GM12878 (cell line): Measurements from ENCODE around the gene KIAA1328. TPM values are rescaled to one million over a fixed set of nuclear protein-coding genes. Genes with fewer than 3 reads are reported as not detected.

Experiments used
- ATAC-seq: fragments of 200-7000 bp; cut with Tn5 transposase; 3 replicates; pipeline ENCODE4 v1.9.1; 2020; ENCODE audit warnings: mild to moderate bottlenecking, moderate library complexity
- BruUV-seq: library from RNA; stranded (reverse); fragments of 400-500 nt; replicated peaks from 2 replicates; lab custom pipeline; 2021; lab: Mats Ljungman, UMichigan
- CTCF ChIA-PET: fragments of 300-600 bp; sonication (Branson Sonifier 250); formaldehyde crosslinking; extraction: SDS; loops from one replicate; lab custom pipeline; 2021; ENCODE audit warnings: inconsistent platforms; lab: Yijun Ruan, JAX
- POLR2A ChIA-PET: fragments of 350-600 bp; formaldehyde crosslinking; extraction: SDS; loops from one replicate; lab custom pipeline; 2021; ENCODE audit warnings: inconsistent platforms; lab: Charles Lee
- RAD21 ChIA-PET: fragments of 300-600 bp; sonication (Branson Sonifier 250); formaldehyde crosslinking; loops from one replicate; lab custom pipeline; 2023; ENCODE audit warnings: antibody characterized with exemption; ENCODE audit not compliant: unreplicated experiment; lab: Charles Lee
- SMC1A ChIA-PET: fragments of 300-600 bp; sonication (Branson Sonifier 250); formaldehyde crosslinking; loops from one replicate; lab custom pipeline; 2023; ENCODE audit not compliant: unreplicated experiment, uncharacterized antibody; lab: Charles Lee
- DNase-seq: peaks from one replicate; pipeline ENCODE4 v3.0.0-alpha.2; 2011; ENCODE audit warnings: low read depth, low spot score
- FAIRE-seq: peaks from 3 replicates; lab custom pipeline; 2011; peaks lifted over from hg19 to GRCh38; lab: Jason Lieb, UNC
- H2AFZ ChIP-seq: 2 replicates; pipeline ENCODE4 v1.6.0; 2011; ENCODE audit warnings: low read depth, low read length, control low read depth; ENCODE audit not compliant: control insufficient read depth
- H3K27ac ChIP-seq: 2 replicates; pipeline ENCODE4 v1.5.1; 2011; ENCODE audit warnings: control low read depth; ENCODE audit not compliant: control insufficient read depth, insufficient read depth
- H3K27me3 ChIP-seq, 2 experiments: replicated peaks in 1 of 2; 2 replicates each; pipeline versions ENCODE4 v1.6.0 to v1.6.1; 2011; ENCODE audit warnings: low read length in 1 of 2; ENCODE audit not compliant: control insufficient read depth in 2 of 2, insufficient read depth in 2 of 2
- H3K36me3 ChIP-seq, 2 experiments: 2 replicates each; pipeline ENCODE4 v1.5.1; 2011; ENCODE audit warnings: low read length in 1 of 2; ENCODE audit not compliant: control insufficient read depth in 2 of 2, insufficient read depth in 2 of 2
- H3K4me1 ChIP-seq: 2 replicates; pipeline ENCODE4 v1.6.1; 2011; ENCODE audit warnings: mild to moderate bottlenecking, low read length, moderate library complexity, mixed read lengths; ENCODE audit not compliant: control insufficient read depth, insufficient read depth
- H3K4me2 ChIP-seq: 2 replicates; pipeline ENCODE4 v1.6.0; 2011; ENCODE audit warnings: control low read depth; ENCODE audit not compliant: control insufficient read depth, insufficient read depth
- H3K4me3 ChIP-seq: fragments of 200-600 bp; sonication (generic); 2 replicates; pipeline ENCODE4 v1.5.1; 2016
- H3K79me2 ChIP-seq: 2 replicates; pipeline ENCODE4 v1.6.0; 2011; ENCODE audit warnings: low read length; ENCODE audit not compliant: control insufficient read depth, insufficient read depth
- H3K9ac ChIP-seq: 2 replicates; pipeline ENCODE4 v1.8.0; 2011; ENCODE audit warnings: low read length, control low read depth, mixed read lengths; ENCODE audit not compliant: control insufficient read depth, insufficient read depth
- H3K9me3 ChIP-seq: replicated peaks from 3 replicates; pipeline ENCODE4 v1.5.1; 2011; ENCODE audit warnings: mild to moderate bottlenecking, low read length; ENCODE audit not compliant: control insufficient read depth, insufficient read depth
- H4K20me1 ChIP-seq: 2 replicates; pipeline ENCODE4 v1.6.0; 2011; ENCODE audit not compliant: control insufficient read depth, insufficient read depth
- ESRRA ChIP-seq: IDR thresholded peaks from 2 replicates; pipeline ENCODE4 v1.6.1; 2012; ENCODE audit warnings: mild to moderate bottlenecking, low read length, improper control_type of control experiment
- IRF4 ChIP-seq: IDR thresholded peaks from 2 replicates; pipeline ENCODE4 v1.6.1; 2011; ENCODE audit warnings: low read depth, low read length
- JUND ChIP-seq: IDR thresholded peaks from 2 replicates; pipeline ENCODE4 v1.6.1; 2012; ENCODE audit warnings: low read depth, mild to moderate bottlenecking, low read length, improper control_type of control experiment, moderate library complexity
- KLF5 ChIP-seq: fragments of 450-650 bp; IDR thresholded peaks from 2 replicates; pipeline ENCODE4 v1.6.1; 2014; ENCODE audit warnings: mild to moderate bottlenecking; ENCODE audit not compliant: partially characterized antibody
- MAX ChIP-seq: IDR thresholded peaks from 2 replicates; pipeline ENCODE4 v1.6.1; 2012; ENCODE audit warnings: low read depth, low read length, improper control_type of control experiment
- MEF2A ChIP-seq: IDR thresholded peaks from 2 replicates; pipeline ENCODE4 v1.6.1; 2011; ENCODE audit warnings: low read depth, mild to moderate bottlenecking, low read length, moderate library complexity; ENCODE audit not compliant: insufficient read depth
- MEF2B ChIP-seq: fragments of 450-650 bp; IDR thresholded peaks from 2 replicates; pipeline ENCODE4 v1.6.1; 2018; ENCODE audit warnings: mild to moderate bottlenecking, moderate library complexity; ENCODE audit not compliant: partially characterized antibody, poor library complexity, severe bottlenecking
- MXI1 ChIP-seq: fragments of 150-350 bp; IDR thresholded peaks from 2 replicates; pipeline ENCODE4 v1.6.1; 2011; ENCODE audit warnings: low read depth, mild to moderate bottlenecking, inconsistent platforms, low read length, improper control_type of control experiment
- PBX3 ChIP-seq: IDR thresholded peaks from 2 replicates; pipeline ENCODE4 v1.6.1; 2011; ENCODE audit warnings: mild to moderate bottlenecking, low read depth, low read length, moderate library complexity; ENCODE audit not compliant: insufficient replicate concordance
- RELB ChIP-seq: fragments of 450-650 bp; IDR thresholded peaks from 2 replicates; pipeline ENCODE4 v1.6.1; 2017; ENCODE audit warnings: low read depth, mild to moderate bottlenecking, moderate library complexity
- WGBS: methylation state at CpG from one replicate; pipeline ENCODE4 v1.1.6; 2016; ENCODE audit warnings: low lambda C conversion rate; ENCODE audit not compliant: insufficient replicate concordance, insufficient coverage; ENCODE audit errors: missing lambda C conversion rate; 5-methylcytosine and 5-hydroxymethylcytosine counted together
- in situ Hi-C: fragments of 300-500 bp; cut with MboI; formaldehyde crosslinking; loops from 9 replicates; pipeline ENCODE4 v1.14.3; 2018; ENCODE audit warnings: mixed read lengths
- intact Hi-C: fragments of 100-400 bp; cut with micrococcal nuclease; formaldehyde crosslinking; loops from one replicate; pipeline ENCODE4 v1.14.2; 2022; ENCODE audit not compliant: unreplicated experiment
- polyA plus RNA-seq, 11 experiments: library from polyadenylated mRNA; depleted of rRNA in 4 of 11; unstranded in 6 of 11; stranded (reverse) in 5 of 11; fragments of >200 nt; fragmentation: Nextera tagmentation in 4 of 11; fragmentation: Illumina TruSeq in 1 of 11; extraction: Ambion mirVana in 4 of 11; extraction: Trizol in 1 of 11; gene quantifications; 1 replicate in 1 of 11; 2 replicates in 10 of 11; pipeline versions ENCODE4 v1.2.1 to v1.2.3, GENCODE V29; 2011 to 2016; ENCODE audit warnings: inconsistent platforms in 2 of 11, missing spikeins in 2 of 11, low read depth in 1 of 11
- total RNA-seq, 4 experiments: library from RNA; depleted of rRNA in 3 of 4; stranded (reverse); fragments of >200 nt in 3 of 4; fragmentation: Illumina TruSeq in 1 of 4; extraction: Trizol in 1 of 4; gene quantifications; 2 replicates each; pipeline versions ENCODE4 v1.2.1 to v1.2.3, GENCODE V29; 2013 to 2021

KIAA1328 gene
- total and polyA plus RNA-seq, 10 of the 15 experiments (the other 5 are each of a cell fraction or from before 2014, with no cell fraction given): 3.1 to 7.1 (median 4.6) TPM

DNA sequence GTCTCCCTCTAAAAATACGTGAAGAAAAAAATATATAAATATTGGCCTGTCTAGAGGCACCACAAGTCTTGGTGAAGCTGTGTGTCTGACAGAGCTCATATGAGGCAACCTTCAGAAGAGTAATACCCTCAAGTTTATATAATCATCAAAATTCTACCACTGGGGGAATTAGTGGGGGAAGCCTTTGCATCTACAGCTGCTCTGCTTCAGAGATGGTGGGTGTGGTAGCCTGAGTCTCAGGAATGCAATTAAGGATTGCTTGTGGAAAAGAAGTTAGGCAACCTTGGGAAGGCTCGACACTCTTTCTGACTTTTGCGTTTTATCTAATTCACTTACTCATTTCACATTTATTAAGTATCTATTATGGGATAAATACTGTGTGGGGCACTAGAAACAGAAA, 17.5 kb upstream of the KIAA1328 start:
- Histone ChIP-seq H3K9me3 (no peaks in the 10 kb centered on the region), H4K20me1 (no peaks in the 10 kb centered on the region), H3K79me2 (no peaks in the 10 kb centered on the region), H3K9ac (no peak overlapping the region), H3K36me3 (peaks cover 6 to 7% of the 10 kb centered on the region in 2 experiments; a peak in 3 of 4 replicates)
- CTCF ChIA-PET: interaction anchor here (1.2 to 8.3 kb wide), 4 partner anchors 10 to 123 kb away, joined by 3 to 68 read pairs (median 12); no protein-coding TSS in a partner anchor
- TF ChIP-seq MEF2B (no peak), MAX (no peak), ESRRA (no peak), IRF4 (no peak), JUND (no peak), KLF5 (no peak), PBX3 (no peak), MXI1 (no peak), RELB (no peak), MEF2A (no peak)
- TF ChIP-seq, all 136 proteins: peak for 0
- no peaks in the 10 kb centered on the region for H3K4me1 ChIP-seq
- intact Hi-C loops: no loop called here
- ChIA-PET SMC1A (interaction anchor here (0.8 to 2.6 kb wide), 7 partner anchors 10 to 716 kb away, joined by 3 to 11 read pairs (median 3); partner anchors contain the start of genes KIAA1328 and TPGS2), POLR2A (no interaction called here), RAD21 (interaction anchor here (1.4 kb wide), 2 partner anchors 123 to 527 kb away, joined by 3 to 7 read pairs; no protein-coding TSS in a partner anchor)
- in situ Hi-C loops: loop anchor here (25.0 kb wide), 1 partner anchor 1224 kb away; the partner anchor contains the start of gene GALNT1
- no peaks in the 10 kb centered on the region for H3K27me3 ChIP-seq
- H3K27ac ChIP-seq: no peak overlapping the region
- no TSS peak for BruUV-seq
- FAIRE-seq (no peak), DNase-seq (no peak), ATAC-seq (no peak)
- no peak overlapping the region for H3K4me2 ChIP-seq
- 80% methylated on average over 3 of the region's 3 CpGs for WGBS
- H2AFZ ChIP-seq: no peak overlapping the region
- no peak overlapping the region for H3K4me3 ChIP-seq
